ENCODE results near the gene ITGB3. TPM values are rescaled to one million over a fixed set of nuclear protein-coding genes. Genes with fewer than 3 reads are reported as not detected.

ITGB3 gene
- total and polyA plus RNA-seq, 2 experiments from 2014 or later: 3.5 to 7.2 TPM

GRCh38 chr17:47252209-47252608, 1.4 kb upstream of the ITGB3 start:
- no peak for TF ChIP-seq EZH2phosphoT487 (IDR thresholded peaks at IDR 0.05; ENCODE audit: insufficient read depth, low read depth)
- TF ChIP-seq EZH2 (IDR thresholded peaks at IDR 0.05; ENCODE audit: insufficient read depth, poor library complexity, severe bottlenecking): no peak
- H3K9ac ChIP-seq: no peak overlapping the region
- no peaks in the 10 kb centered on the region for H3K27me3 ChIP-seq (replicated peaks; ENCODE audit: insufficient read depth)
- H3K9me3 ChIP-seq (ENCODE audit: low read depth): no peaks in the 10 kb centered on the region
- H3K36me3 ChIP-seq (ENCODE audit: low read depth): no peaks in the 10 kb centered on the region
- H4K20me1 ChIP-seq (ENCODE audit: insufficient read depth): no peaks in the 10 kb centered on the region
- no peak for DNase-seq
- H2AFZ ChIP-seq: no peak overlapping the region
- H3K9me2 ChIP-seq (ENCODE audit: insufficient read depth): no peaks in the 10 kb centered on the region
- H3F3A ChIP-seq (ENCODE audit: insufficient read depth): peaks cover 19% of the 10 kb centered on the region
- H3K79me2 ChIP-seq (ENCODE audit: insufficient read depth): peaks cover 18% of the 10 kb centered on the region; the same call in 1 of the 2 replicates
- no peak overlapping the region for H3K4me2 ChIP-seq (ENCODE audit: unreplicated experiment)
- H3K4me3 ChIP-seq: no peak overlapping the region
- no peak overlapping the region for H3K27ac ChIP-seq
- WGBS, 2 experiments (ENCODE audit: low coverage in 1 of 2, low lambda C conversion rate in 2 of 2, missing lambda C conversion rate in 2 of 2): 91 to 96% methylated on average over 1 of the region's 1 CpG
- H3K4me1 ChIP-seq (ENCODE audit: insufficient read depth): peaks cover 17% of the 10 kb centered on the region
- in situ Hi-C loops (cut with MboI): no loop called here

- no peaks in the 10 kb centered on the region for H3K9me2 ChIP-seq (ENCODE audit: insufficient read depth)
Observed at GRCh38 chr17:47252766-47253512, 688 bp upstream of the ITGB3 start.

GRCh38 chr17:47254403-47254943, 846 bp downstream of the ITGB3 start:
- Histone ChIP-seq H3K27ac (no peak overlapping the region), H3K27me3 (replicated peaks; ENCODE audit: insufficient read depth) (no peaks in the 10 kb centered on the region), H4K20me1 (ENCODE audit: insufficient read depth) (no peaks in the 10 kb centered on the region), H3K4me3 (peak overlapping the region; percentile 75), H3K9me2 (ENCODE audit: insufficient read depth) (no peaks in the 10 kb centered on the region), H3F3A (ENCODE audit: insufficient read depth) (peaks cover 22% of the 10 kb centered on the region), H3K4me2 (ENCODE audit: unreplicated experiment) (peak overlapping the region; percentile 90), H2AFZ (peak overlapping the region; percentile 72), H3K36me3 (ENCODE audit: low read depth) (no peaks in the 10 kb centered on the region), H3K9me3 (ENCODE audit: low read depth) (no peaks in the 10 kb centered on the region), H3K79me2 (ENCODE audit: insufficient read depth) (peaks cover 24% of the 10 kb centered on the region), H3K9ac (peak overlapping the region; percentile 77), H3K4me1 (ENCODE audit: insufficient read depth) (peaks cover 30% of the 10 kb centered on the region)
- peak; percentile 41 for DNase-seq
- 7 to 9% methylated on average over 15 of the region's 15 CpGs for WGBS, 2 experiments (ENCODE audit: low coverage in 1 of 2, low lambda C conversion rate in 2 of 2, missing lambda C conversion rate in 2 of 2)
- in situ Hi-C loops (cut with MboI): no loop called here
- TF ChIP-seq EZH2 (IDR thresholded peaks at IDR 0.05; ENCODE audit: insufficient read depth, poor library complexity, severe bottlenecking) (no peak), EZH2phosphoT487 (IDR thresholded peaks at IDR 0.05; ENCODE audit: insufficient read depth, low read depth) (no peak)

More at GRCh38 chr17:47252766-47253512, 688 bp upstream of the ITGB3 start:
- Histone ChIP-seq H3F3A (ENCODE audit: insufficient read depth) (peaks cover 22% of the 10 kb centered on the region), H3K36me3 (ENCODE audit: low read depth) (no peaks in the 10 kb centered on the region), H3K27me3 (replicated peaks; ENCODE audit: insufficient read depth) (no peaks in the 10 kb centered on the region), H3K79me2 (ENCODE audit: insufficient read depth) (peaks cover 18% of the 10 kb centered on the region; the same call in 1 of the 2 replicates), H3K4me1 (ENCODE audit: insufficient read depth) (peaks cover 23% of the 10 kb centered on the region), H3K9me3 (ENCODE audit: low read depth) (no peaks in the 10 kb centered on the region), H3K4me3 (peak overlapping the region; percentile 75), H3K4me2 (ENCODE audit: unreplicated experiment) (peak overlapping the region; percentile 90), H4K20me1 (ENCODE audit: insufficient read depth) (no peaks in the 10 kb centered on the region), H2AFZ (peak overlapping the region; percentile 72), H3K9ac (peak overlapping the region; percentile 77), H3K27ac (no peak overlapping the region)
- no peak for DNase-seq
- in situ Hi-C loops (cut with MboI): no loop called here
- TF ChIP-seq EZH2 (IDR thresholded peaks at IDR 0.05; ENCODE audit: insufficient read depth, poor library complexity, severe bottlenecking) (no peak), EZH2phosphoT487 (IDR thresholded peaks at IDR 0.05; ENCODE audit: insufficient read depth, low read depth) (no peak)
- 67 to 70% methylated on average over 10 of the region's 10 CpGs for WGBS, 2 experiments (ENCODE audit: low coverage in 1 of 2, low lambda C conversion rate in 2 of 2, missing lambda C conversion rate in 2 of 2)

- Histone ChIP-seq H3K27me3 (replicated peaks; ENCODE audit: insufficient read depth) (no peaks in the 10 kb centered on the region), H4K20me1 (ENCODE audit: insufficient read depth) (no peaks in the 10 kb centered on the region), H3K9ac (peak overlapping the region; percentile 69), H3F3A (ENCODE audit: insufficient read depth) (peaks cover 22% of the 10 kb centered on the region), H3K27ac (peak overlapping the region; percentile 85), H3K4me2 (ENCODE audit: unreplicated experiment) (peak overlapping the region; percentile 95), H3K36me3 (ENCODE audit: low read depth) (no peaks in the 10 kb centered on the region), H2AFZ (peak overlapping the region; percentile 48), H3K4me1 (ENCODE audit: insufficient read depth) (peaks cover 30% of the 10 kb centered on the region), H3K9me3 (ENCODE audit: low read depth) (no peaks in the 10 kb centered on the region), H3K79me2 (ENCODE audit: insufficient read depth) (peaks cover 24% of the 10 kb centered on the region), H3K4me3 (peak overlapping the region; percentile 50), H3K9me2 (ENCODE audit: insufficient read depth) (no peaks in the 10 kb centered on the region)
- peak; percentile 92 for DNase-seq
- TF ChIP-seq EZH2 (IDR thresholded peaks at IDR 0.05; ENCODE audit: insufficient read depth, poor library complexity, severe bottlenecking) (no peak), EZH2phosphoT487 (IDR thresholded peaks at IDR 0.05; ENCODE audit: insufficient read depth, low read depth) (0 out of 2 replicates have a peak, but pooled peaks have one; percentile 13)
- in situ Hi-C loops (cut with MboI): no loop called here
- WGBS, 2 experiments (ENCODE audit: low coverage in 1 of 2, low lambda C conversion rate in 2 of 2, missing lambda C conversion rate in 2 of 2): 2% methylated on average over 9 of the region's 9 CpGs
Observed at GRCh38 chr17:47257651-47258339, 4.2 kb downstream of the ITGB3 start.

Measured in GM23248 (cell line).